ENCODE measurements around the gene C2orf72. TPM values are rescaled to one million over a fixed set of nuclear protein-coding genes. Genes with fewer than 3 reads are reported as not detected.

Gene C2orf72
- total and polyA plus RNA-seq, 2 of the 13 experiments (the other 11 are each of a cell fraction or from before 2014, with no cell fraction given): 147 to 203 TPM

GRCh38 chr2:231039821-231040364 lies 2.6 kb downstream of the C2orf72 start:
- Histone ChIP-seq H3K27ac (ENCODE audit: extremely low read length, insufficient read depth, low read length) (peak overlapping the region; percentile 62), H2AFZ (ENCODE audit: low read length) (no peak overlapping the region), H4K20me1 (ENCODE audit: insufficient read depth, low read length) (peaks cover 6% of the 10 kb centered on the region; the same call in 1 of the 2 replicates), H3K4me2 (ENCODE audit: low read depth, low read length) (peak overlapping the region; percentile 98), H3K4me3 (replicated peaks in 1 of 3; ENCODE audit: insufficient read depth in 1 of 3, low read depth in 2 of 3, low read length in 3 of 3) (peak overlapping the region in 1 of 3 experiments; percentile 1; a peak in 1 of 6 replicates), H3K9ac (ENCODE audit: insufficient read depth, low read depth, low read length) (peak overlapping the region; percentile 3; the same call in 1 of the 2 replicates), H3K27me3 (ENCODE audit: control insufficient read depth in 1 of 2, insufficient read depth in 2 of 2, low read length in 2 of 2) (no peaks in the 10 kb centered on the region; a peak in 1 of 5 replicates), H3K36me3 (replicated peaks in 1 of 2; ENCODE audit: control insufficient read depth in 1 of 2, insufficient read depth in 2 of 2, low read length in 2 of 2) (peaks cover 12 to 27% of the 10 kb centered on the region in 2 experiments), H3K4me1 (ENCODE audit: insufficient read depth, low read length) (peaks cover 66% of the 10 kb centered on the region), H3K79me2 (ENCODE audit: insufficient read depth, low read length) (peaks cover 36% of the 10 kb centered on the region), H3K9me3 (ENCODE audit: low read length) (no peaks in the 10 kb centered on the region)
- POLR2A ChIA-PET: interaction anchor here (0.6 to 8.5 kb wide), 4 partner anchors 10 to 143 kb away, joined by 3 to 399 read pairs (median 4); partner anchors contain the start of gene PSMD1
- in situ Hi-C loops (cut with HindIII; ENCODE audit: extremely low pct_ligation_motif_present, low pct_unique_long_range_greater_than_20kb): no loop called here
- DNase-seq (ENCODE audit: low spot score): peak; percentile 84
- intact Hi-C loops (cut with micrococcal nuclease; ENCODE audit: unreplicated experiment): loop anchor here (1.0 to 10.0 kb wide), 2 partner anchors 10 to 665 kb away; partner anchors contain the start of gene PTMA
- 33% methylated on average over 8 of the region's 8 CpGs for WGBS (ENCODE audit: low lambda C conversion rate)
- FAIRE-seq: peak; percentile 94
- peak; percentile 41 for ATAC-seq
- BruUV-seq (replicated peaks): no TSS peak
- CTCF ChIA-PET (ENCODE audit: low intra/inter-chr PET ratio, low total read pairs): no interaction called here
- TF ChIP-seq NFE2L1 (CRISPR knock-in tag; IDR thresholded peaks at IDR 0.05; ENCODE audit: borderline replicate concordance) (no peak), ZNF205 (CRISPR knock-in tag; IDR thresholded peaks at IDR 0.05) (0 out of 2 replicates have a peak, but pooled peaks have one; percentile 6), REST (IDR thresholded peaks at IDR 0.05; ENCODE audit: borderline replicate concordance in 1 of 2, low read depth in 1 of 2, low read length in 2 of 2) (no peak; a peak in 1 of 4 replicates), CEBPG (CRISPR knock-in tag; IDR thresholded peaks at IDR 0.05) (peak; percentile 36; the same call in 1 of the 2 replicates), PRDM4 (CRISPR knock-in tag; IDR thresholded peaks at IDR 0.05; ENCODE audit: borderline replicate concordance) (no peak), CTCF (CRISPR knock-in tag; IDR thresholded peaks at IDR 0.05) (no peak), PLRG1 (conservative IDR thresholded peaks at IDR 0.05) (no peak), ZNF121 (CRISPR knock-in tag; IDR thresholded peaks at IDR 0.05) (peak; percentile 65; the same call in 1 of the 2 replicates), ZFP91 (CRISPR knock-in tag; IDR thresholded peaks at IDR 0.05; ENCODE audit: borderline replicate concordance) (peak; percentile 49)

Measured in HepG2 (cell line).